BE2C (cell line): ENCODE results near the gene MAP7.

ENCODE experiments used
- DNase-seq: peaks from one replicate; pipeline ENCODE4 v3.0.0-alpha.2; 2020
- H3K27me3 ChIP-seq: fragments of 250-450 bp; sonication (Bioruptor Pico); 2 replicates; pipeline ENCODE4 v1.5.1; 2020; ENCODE audit warnings: mild to moderate bottlenecking
- H3K36me3 ChIP-seq: fragments of 250-450 bp; sonication (Bioruptor Pico); 2 replicates; pipeline ENCODE4 v1.5.1; 2020; ENCODE audit warnings: mild to moderate bottlenecking
- H3K4me1 ChIP-seq: fragments of 250-450 bp; sonication (Bioruptor Pico); 2 replicates; pipeline ENCODE4 v1.5.1; 2020
- H3K4me3 ChIP-seq: 2 replicates; pipeline ENCODE4 v1.5.1; 2011; ENCODE audit warnings: low read depth, low read length
- H3K9me3 ChIP-seq: fragments of 250-450 bp; sonication (Bioruptor Pico); 2 replicates; pipeline ENCODE4 v1.5.1; 2020
- CTCF ChIP-seq: IDR thresholded peaks from 2 replicates; pipeline ENCODE4 v1.5.1; 2012; ENCODE audit warnings: mild to moderate bottlenecking, low read depth, low read length

Gene MAP7

DNA sequence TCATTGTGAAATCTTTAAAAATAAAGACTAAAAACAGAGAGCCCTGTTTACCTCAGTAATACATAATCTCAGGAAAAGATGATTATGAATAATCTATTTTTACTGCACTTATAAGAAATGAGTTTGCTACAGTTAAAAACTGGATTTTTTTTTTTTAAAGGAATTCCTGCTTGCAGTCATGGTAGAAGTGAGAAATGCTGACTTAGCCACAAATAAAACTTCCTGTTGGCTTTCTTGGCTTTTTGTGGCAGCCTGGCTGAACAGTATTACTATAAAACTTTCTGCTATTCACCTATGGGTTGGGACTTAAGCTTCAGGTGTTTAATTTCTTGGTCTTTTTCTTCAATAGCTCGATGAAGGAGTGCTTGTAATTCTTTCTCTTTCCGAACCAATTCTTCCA lies 12.0 kb upstream of the MAP7 start:
- H3K4me1 ChIP-seq = peaks cover 6% of the 10 kb centered on the region
- H3K4me3 ChIP-seq = no peak overlapping the region
- H3K36me3 ChIP-seq = no peaks in the 10 kb centered on the region; the same call in 1 of the 2 replicates
- DNase-seq = no peak
- H3K9me3 ChIP-seq = no peaks in the 10 kb centered on the region
- no peaks in the 10 kb centered on the region for H3K27me3 ChIP-seq
- no peak for TF ChIP-seq CTCF

- Histone ChIP-seq H3K9me3 (no peaks in the 10 kb centered on the region), H3K27me3 (no peaks in the 10 kb centered on the region), H3K4me3 (no peak overlapping the region), H3K4me1 (peaks cover 16% of the 10 kb centered on the region), H3K36me3 (no peaks in the 10 kb centered on the region)
- DNase-seq = no peak
- no peak for TF ChIP-seq CTCF
Measured at GRCh38 chr6:136553166-136553787, 3.1 kb upstream of the MAP7 start.

GRCh38 chr6:136552054-136552453 lies 1.8 kb upstream of the MAP7 start:
- Histone ChIP-seq H3K27me3 (no peaks in the 10 kb centered on the region), H3K4me1 (peaks cover 18% of the 10 kb centered on the region), H3K4me3 (no peak overlapping the region), H3K36me3 (no peaks in the 10 kb centered on the region), H3K9me3 (no peaks in the 10 kb centered on the region)
- DNase-seq = peak; percentile 33
- no peak for TF ChIP-seq CTCF

DNA sequence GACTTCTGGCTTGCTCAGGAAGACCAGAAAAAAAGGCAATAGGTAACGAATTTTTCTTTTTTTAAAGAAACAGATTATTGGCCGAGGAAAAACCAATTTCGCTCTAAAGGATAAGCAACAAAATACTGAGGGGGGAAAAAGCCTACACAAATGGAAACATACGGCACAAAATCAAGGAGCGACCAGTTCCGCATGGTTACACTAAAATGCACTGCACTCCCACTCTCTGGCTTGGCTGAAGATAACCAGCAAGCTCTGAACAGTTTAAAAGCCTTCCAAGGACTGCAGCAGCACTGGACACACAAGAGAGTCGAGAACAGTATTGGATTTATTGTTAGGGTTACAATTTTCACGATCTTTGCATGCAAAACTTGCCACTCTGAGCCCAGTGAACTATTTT lies 881 bp upstream of the MAP7 start:
- Histone ChIP-seq H3K36me3 (no peaks in the 10 kb centered on the region), H3K9me3 (no peaks in the 10 kb centered on the region), H3K27me3 (no peaks in the 10 kb centered on the region), H3K4me1 (peaks cover 21% of the 10 kb centered on the region), H3K4me3 (peak overlapping the region; percentile 76)
- TF ChIP-seq CTCF = no peak
- DNase-seq = peak; percentile 57

- Histone ChIP-seq H3K4me3 (peak overlapping the region; percentile 76), H3K36me3 (no peaks in the 10 kb centered on the region), H3K27me3 (no peaks in the 10 kb centered on the region), H3K4me1 (peaks cover 21% of the 10 kb centered on the region), H3K9me3 (no peaks in the 10 kb centered on the region)
- DNase-seq = peak; percentile 44
- TF ChIP-seq CTCF = no peak
Measured at GRCh38 chr6:136550045-136550329, 235 bp downstream of the MAP7 start.

DNA sequence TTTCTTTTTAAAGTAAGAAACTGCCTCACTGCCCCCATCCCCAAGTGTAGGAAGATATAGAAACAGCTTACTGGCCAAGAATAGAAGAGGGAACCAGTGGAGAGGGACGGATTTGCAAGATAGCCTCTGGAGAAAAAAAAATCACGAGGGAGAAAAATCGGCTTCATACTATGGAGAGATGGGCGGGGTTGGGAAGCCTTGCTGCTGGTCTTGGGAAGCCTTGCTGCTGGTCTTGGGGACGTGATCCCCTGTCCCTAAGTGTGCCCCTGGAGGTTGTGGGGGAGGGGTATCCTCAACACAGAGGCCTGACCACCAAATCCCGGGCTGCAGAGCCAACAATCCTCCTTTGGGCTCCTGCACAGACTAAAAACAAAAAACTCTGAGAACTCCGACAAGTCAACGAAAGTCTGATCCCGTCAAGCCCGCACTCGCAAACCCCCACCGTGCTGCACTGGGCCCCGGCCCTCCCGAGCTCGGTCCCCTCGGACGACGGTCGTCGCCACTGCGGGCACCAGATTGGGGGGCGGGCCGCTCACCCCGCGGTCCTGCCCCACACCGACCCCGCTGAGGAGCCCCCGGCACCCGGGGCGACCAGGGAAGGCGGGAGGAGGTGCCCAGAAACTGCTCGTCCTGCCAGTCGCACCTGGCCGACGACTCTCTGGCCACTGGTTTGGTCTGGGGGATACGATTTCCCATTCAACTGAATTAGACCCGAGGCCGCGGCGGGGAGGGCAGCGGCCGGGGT lies 750 bp downstream of the MAP7 start:
- peak; percentile 22 for DNase-seq
- Histone ChIP-seq H3K36me3 (no peaks in the 10 kb centered on the region), H3K27me3 (no peaks in the 10 kb centered on the region), H3K9me3 (no peaks in the 10 kb centered on the region), H3K4me3 (peak overlapping the region; percentile 76), H3K4me1 (peaks cover 21% of the 10 kb centered on the region)
- TF ChIP-seq CTCF = no peak
